GM21619 (cell line): ENCODE results near the gene NCOA3.
"Not testable (repeated sequence)": the region's sequence is repeated elsewhere in the genome, so short reads cannot be mapped to it uniquely, and the experiment has no call there.

ENCODE experiments used
- ATAC-seq: cut with Tn5 transposase; IDR thresholded peaks from one replicate; pipeline ENCODE4 v1.9.1; 2021; ENCODE audit not compliant: unreplicated experiment

The NCOA3 gene

GRCh38 chr20:47561180-47561579 lies 59.5 kb downstream of the NCOA3 start:
- no peak for ATAC-seq

GRCh38 chr20:47561603-47562583 lies 60.2 kb downstream of the NCOA3 start:
- no peak for ATAC-seq

GRCh38 chr20:47566269-47566668 lies 64.6 kb downstream of the NCOA3 start:
- no peak for ATAC-seq

- ATAC-seq, result no peak
Measured at GRCh38 chr20:47568019-47568418, 66.3 kb downstream of the NCOA3 start.

- ATAC-seq, result no peak
Measured at GRCh38 chr20:47568837-47569410, 67.2 kb downstream of the NCOA3 start.

GRCh38 chr20:47571426-47571825 lies 69.7 kb downstream of the NCOA3 start:
- ATAC-seq, result no peak

GRCh38 chr20:47572105-47572729 lies 70.5 kb downstream of the NCOA3 start:
- no peak for ATAC-seq

GRCh38 chr20:47573559-47573958 lies 71.9 kb downstream of the NCOA3 start:
- ATAC-seq, result no peak

- ATAC-seq, result no peak
Measured at GRCh38 chr20:47574616-47575364, 73.1 kb downstream of the NCOA3 start.

- ATAC-seq, result peak; percentile 47
Measured at GRCh38 chr20:47576516-47577033, 74.9 kb downstream of the NCOA3 start.

- ATAC-seq, result no peak
Measured at GRCh38 chr20:47577314-47577713, 75.6 kb downstream of the NCOA3 start.

- no peak for ATAC-seq
Measured at GRCh38 chr20:47578543-47578942, 76.9 kb downstream of the NCOA3 start.

- not testable (repeated sequence) for ATAC-seq
Measured at GRCh38 chr20:47580686-47581085, 79.0 kb downstream of the NCOA3 start.

GRCh38 chr20:47581090-47581489 lies 79.4 kb downstream of the NCOA3 start:
- no peak for ATAC-seq

- ATAC-seq, result no peak
Measured at GRCh38 chr20:47583551-47583950, 81.9 kb downstream of the NCOA3 start.

- ATAC-seq, result no peak
Measured at GRCh38 chr20:47585087-47585747, 83.5 kb downstream of the NCOA3 start.

GRCh38 chr20:47586649-47587294 lies 85.1 kb downstream of the NCOA3 start:
- ATAC-seq, result no peak

- ATAC-seq, result no peak
Measured at GRCh38 chr20:47588158-47588557, 86.5 kb downstream of the NCOA3 start.

- ATAC-seq, result no peak
Measured at GRCh38 chr20:47591231-47591630, 89.5 kb downstream of the NCOA3 start.

- ATAC-seq, result no peak
Measured at GRCh38 chr20:47594157-47594556, 92.5 kb downstream of the NCOA3 start.
